Ovary (tissue), 3 donors: ENCODE measurements around the gene TNK2.

ENCODE experiments used
- CTCF ChIP-seq, 3 donors: fragments of 450-650 bp in 2 of 3; fragments of 200-600 bp in 1 of 3; IDR thresholded peaks; one replicate each; pipeline versions ENCODE4 v1.5.1 to v1.8.0; 2016 to 2022; ENCODE audit warnings: antibody characterized with exemption in 3 of 3, mild to moderate bottlenecking in 1 of 3
- EP300 ChIP-seq: sonication (generic); formaldehyde crosslinking; IDR thresholded peaks from one replicate; pipeline ENCODE4 v1.6.1; 2017; ENCODE audit warnings: antibody characterized with exemption
- donor health status: DM: no; HTN: no; CAD: no.

- TF ChIP-seq CTCF (IDR thresholded peaks at IDR 0.05) (no peak), EP300 (no peak)
These were observed 86.1 kb downstream of the TNK2 start for GRCh38 chr3:195822131-195822696.
